HG03280 (cell line): Measurements from ENCODE around the gene WDR59.
"Not testable (repeated sequence)": the region's sequence is repeated elsewhere in the genome, so short reads cannot be mapped to it uniquely, and the experiment has no call there.

Experiments used
- ATAC-seq: cut with Tn5 transposase; IDR thresholded peaks from one replicate; pipeline ENCODE4 v1.9.1; 2021; ENCODE audit warnings: mild to moderate bottlenecking, moderate library complexity; ENCODE audit not compliant: unreplicated experiment

Gene WDR59

GRCh38 chr16:74984529-74985296 lies at the start of gene WDR59:
Gene WDR59 (minus strand): TSS chr16:74985123. CDS start chr16:74985017, 106 bp downstream.
- peak; percentile 99 for ATAC-seq

- ATAC-seq: no peak
Measured at GRCh38 chr16:75032655-75033054, 47.7 kb upstream of the WDR59 start.

- ATAC-seq: no peak
Measured at GRCh38 chr16:75029854-75030253, 44.9 kb upstream of the WDR59 start.

GRCh38 chr16:75028544-75029135 lies 43.7 kb upstream of the WDR59 start:
- no peak for ATAC-seq

- ATAC-seq: no peak
Measured at GRCh38 chr16:75027520-75028300, 42.8 kb upstream of the WDR59 start.

GRCh38 chr16:75026892-75027391 lies 42.0 kb upstream of the WDR59 start:
- no peak for ATAC-seq

- ATAC-seq: not testable (repeated sequence)
Measured at GRCh38 chr16:75026239-75026891, 41.4 kb upstream of the WDR59 start.

- ATAC-seq: no peak
Measured at GRCh38 chr16:75025761-75026160, 40.8 kb upstream of the WDR59 start.

GRCh38 chr16:75024594-75024993 lies 39.7 kb upstream of the WDR59 start:
- ATAC-seq: no peak

GRCh38 chr16:75024182-75024581 lies 39.3 kb upstream of the WDR59 start:
- ATAC-seq: no peak

GRCh38 chr16:75023009-75023408 lies 38.1 kb upstream of the WDR59 start:
- no peak for ATAC-seq

GRCh38 chr16:75022567-75022966 lies 37.6 kb upstream of the WDR59 start:
- ATAC-seq: no peak

- ATAC-seq: no peak
Measured at GRCh38 chr16:75021410-75021809, 36.5 kb upstream of the WDR59 start.

GRCh38 chr16:75019586-75019985 lies 34.7 kb upstream of the WDR59 start:
- ATAC-seq: no peak

- ATAC-seq: no peak
Measured at GRCh38 chr16:75019007-75019406, 34.1 kb upstream of the WDR59 start.

- ATAC-seq: no peak
Measured at GRCh38 chr16:75017670-75018525, 33.0 kb upstream of the WDR59 start.

- ATAC-seq: not testable (repeated sequence)
Measured at GRCh38 chr16:75016451-75017081, 31.6 kb upstream of the WDR59 start.

GRCh38 chr16:75014318-75014717 lies 29.4 kb upstream of the WDR59 start:
- ATAC-seq: no peak

- ATAC-seq: not testable (repeated sequence)
Measured at GRCh38 chr16:75013123-75013522, 28.2 kb upstream of the WDR59 start.
